ENCODE results near the gene PDCD7.
"Not testable (repeated sequence)": the region's sequence is repeated elsewhere in the genome, so short reads cannot be mapped to it uniquely, and the experiment has no call there.

The PDCD7 gene

DNA sequence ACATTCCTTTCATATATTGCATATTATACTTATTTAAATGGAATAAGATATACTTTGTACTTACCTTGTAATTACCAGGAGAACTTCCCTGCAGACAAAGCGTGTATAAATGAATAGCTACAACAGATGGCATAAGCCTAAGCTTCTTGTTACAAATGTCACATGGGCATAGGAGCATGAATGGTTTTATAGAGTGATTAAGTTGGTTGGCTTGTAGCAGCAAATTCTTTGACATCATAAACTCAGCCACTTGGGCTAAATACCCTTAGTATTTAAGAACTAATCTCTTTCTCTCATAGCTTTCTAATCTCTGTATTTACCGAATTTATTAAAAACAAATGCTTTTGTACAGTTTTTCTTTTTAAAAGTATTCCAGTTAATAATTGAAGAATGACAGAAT is 18.5 kb downstream of the PDCD7 start, which contains the start of gene UBAP1L:
Gene UBAP1L (minus strand): TSS at position 115 of the 400 bp plus-strand sequence. CDS start 8,985 bp downstream, outside the sequence.
- DNase-seq, result no peak

- no peak for DNase-seq
Observed at GRCh38 chr15:65110676-65111292, 22.8 kb downstream of the PDCD7 start.

DNA sequence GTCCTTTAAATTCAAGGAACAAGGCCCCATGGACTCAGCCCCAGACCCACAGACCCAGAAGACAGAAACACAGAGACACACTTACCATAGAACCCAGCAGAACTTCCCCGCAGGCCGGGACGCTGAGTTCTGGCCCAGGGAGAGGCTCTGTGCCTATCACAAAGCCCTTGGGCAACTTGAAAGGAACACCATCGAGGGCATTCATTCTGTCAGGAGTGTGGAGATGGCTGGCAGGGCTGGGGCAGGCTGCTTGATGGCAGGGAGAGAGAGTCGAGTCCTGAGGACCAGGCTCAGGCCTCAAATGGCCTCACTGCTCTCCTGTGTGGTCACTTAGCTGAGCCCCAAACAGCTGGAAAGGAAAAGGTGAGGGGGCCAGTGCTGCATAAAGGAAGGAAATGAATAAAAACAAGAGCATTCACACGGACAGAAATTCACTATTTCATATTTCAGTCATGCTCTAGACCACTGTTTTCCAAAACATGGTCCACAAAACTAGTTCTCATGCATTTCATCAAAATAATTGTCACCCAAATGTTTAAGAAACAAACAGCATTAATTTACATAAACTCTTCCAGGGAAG is 27.5 kb downstream of the PDCD7 start:
- no peak for DNase-seq

DNA sequence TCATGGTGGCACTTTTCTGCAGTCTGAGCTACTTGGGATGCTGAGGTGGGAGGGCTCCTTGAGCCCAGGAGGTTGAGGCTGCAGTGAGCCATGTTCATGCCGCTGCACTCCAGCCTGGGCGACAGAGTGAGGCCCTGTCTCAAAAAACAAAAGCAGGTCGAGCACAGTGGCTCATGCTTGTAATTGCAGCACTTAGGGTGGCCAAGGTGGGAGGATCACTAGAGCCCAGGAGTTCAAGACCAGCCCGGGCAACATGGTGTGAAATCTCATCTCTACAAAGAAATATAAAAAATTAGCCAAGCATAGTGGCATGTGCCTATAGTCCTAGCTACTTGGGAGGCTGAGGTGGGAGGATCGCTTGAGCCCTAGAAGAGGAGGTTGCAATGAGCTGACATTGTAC is 28.6 kb downstream of the PDCD7 start:
- DNase-seq, result no peak

DNA sequence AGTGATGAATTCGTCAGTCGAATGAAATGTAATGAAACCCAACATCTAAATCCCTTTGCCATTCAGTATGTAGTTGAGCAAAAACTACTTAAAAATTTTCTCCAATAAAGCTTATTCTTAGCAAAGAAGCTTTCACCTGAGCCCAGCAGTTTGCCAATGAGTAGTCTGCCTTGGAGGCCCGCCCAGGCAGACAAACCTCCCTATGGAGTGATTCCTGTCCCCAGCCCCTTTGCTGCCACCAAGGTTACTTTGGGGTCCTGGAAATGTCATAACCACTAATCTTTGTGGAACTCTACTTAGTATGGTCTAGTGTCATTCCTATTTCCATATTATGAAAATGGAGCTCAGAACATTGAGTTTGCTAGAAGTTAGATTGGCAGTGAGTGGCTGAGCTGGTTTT is 30.7 kb downstream of the PDCD7 start:
- DNase-seq, result no peak

- no peak for DNase-seq
Observed at GRCh38 chr15:65101891-65102708, 31.5 kb downstream of the PDCD7 start.

DNA sequence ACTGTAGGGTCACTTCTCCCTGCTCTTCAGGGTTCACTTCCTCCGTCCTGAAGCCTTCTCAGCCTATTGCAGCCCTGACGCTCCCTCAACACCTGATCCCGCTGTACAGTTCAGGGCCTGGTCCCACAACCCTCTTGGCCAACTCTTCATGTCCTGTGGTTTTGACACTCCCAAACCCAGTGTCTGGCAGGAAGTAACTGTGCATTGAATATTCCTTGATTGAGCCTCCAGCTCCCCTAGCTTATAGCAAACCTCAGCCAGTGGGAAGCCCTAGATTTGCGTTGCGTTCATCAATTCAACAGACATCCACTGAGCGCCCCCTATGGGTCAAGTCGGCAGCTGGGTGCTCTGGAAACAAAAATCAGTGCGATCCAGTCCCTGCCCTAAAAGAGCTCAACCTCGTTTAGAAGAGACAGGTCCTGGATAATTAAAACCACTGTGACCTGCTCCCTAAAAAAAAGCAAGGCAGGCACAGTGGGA is 32.2 kb downstream of the PDCD7 start:
- peak; percentile 36 to 82 for DNase-seq

GRCh38 chr15:65100442-65100841 is 33.2 kb downstream of the PDCD7 start:
- no peak for DNase-seq

- not testable (repeated sequence) for DNase-seq
Observed at GRCh38 chr15:65099801-65100200, 33.8 kb downstream of the PDCD7 start.

DNA sequence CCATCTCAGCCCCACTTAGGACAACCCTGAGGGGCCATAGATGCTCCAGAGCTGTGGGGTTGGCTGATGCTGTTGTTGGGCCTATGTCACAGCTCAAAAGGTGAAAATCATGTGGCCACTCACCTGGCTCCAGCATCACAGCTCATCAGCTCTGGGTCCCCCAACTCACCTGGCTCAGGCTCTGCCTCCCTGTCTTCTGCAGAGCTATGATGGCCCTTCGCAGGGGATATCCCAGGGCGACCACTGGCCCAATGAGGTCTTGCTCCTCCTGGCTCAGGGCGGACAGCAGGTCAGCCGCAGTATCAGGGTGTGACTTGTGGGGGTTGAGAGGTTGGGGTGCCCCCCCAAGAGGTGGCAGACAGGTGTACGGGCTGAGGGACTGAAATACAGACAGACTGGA is 34.3 kb downstream of the PDCD7 start:
- no peak for DNase-seq

- DNase-seq, result no peak
Observed at GRCh38 chr15:65097651-65098263, 35.9 kb downstream of the PDCD7 start.

DNA sequence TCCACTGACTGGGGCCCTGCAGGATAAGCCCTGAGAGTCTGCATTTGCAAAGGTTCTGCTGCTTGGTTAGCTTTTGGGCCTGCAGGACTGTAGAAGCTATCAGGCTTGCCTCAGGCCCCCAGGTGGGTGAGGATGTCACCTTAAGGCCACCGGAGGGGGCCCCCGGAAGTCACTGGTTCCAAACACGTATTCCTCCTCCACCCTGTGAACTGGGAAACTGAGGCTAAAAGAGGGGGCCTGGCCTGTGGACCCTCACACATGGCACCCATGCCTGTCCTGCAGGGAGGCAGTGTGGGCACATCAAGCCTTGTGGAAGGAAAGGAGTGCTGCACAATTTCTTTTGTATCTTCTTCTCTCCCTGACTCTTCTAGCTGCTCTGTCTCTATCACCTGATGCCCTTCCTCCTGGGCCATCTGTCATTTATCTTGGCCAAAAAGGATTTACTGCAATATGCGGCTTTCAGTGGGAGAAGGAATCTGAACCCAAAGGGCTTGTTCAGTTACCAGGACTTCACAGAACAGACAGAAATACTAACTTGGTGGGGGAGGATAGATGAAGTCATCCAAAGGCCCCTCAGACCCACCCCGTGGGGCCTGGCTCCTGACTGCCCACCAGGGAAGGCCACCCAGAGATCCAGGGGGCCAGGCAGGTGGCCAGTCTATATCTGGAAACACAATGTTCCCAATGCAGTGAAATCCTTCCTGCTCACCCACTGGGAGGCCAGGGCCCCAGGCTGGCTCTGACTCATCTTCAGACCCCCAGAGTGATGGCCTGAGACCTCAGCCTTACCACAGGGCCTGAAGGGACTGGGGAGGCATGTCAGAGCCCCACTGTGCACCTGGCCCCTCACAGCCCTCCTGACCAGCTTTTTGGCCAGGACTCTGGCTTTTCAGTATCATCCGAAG is 36.9 kb downstream of the PDCD7 start:
- no peak for DNase-seq

DNA sequence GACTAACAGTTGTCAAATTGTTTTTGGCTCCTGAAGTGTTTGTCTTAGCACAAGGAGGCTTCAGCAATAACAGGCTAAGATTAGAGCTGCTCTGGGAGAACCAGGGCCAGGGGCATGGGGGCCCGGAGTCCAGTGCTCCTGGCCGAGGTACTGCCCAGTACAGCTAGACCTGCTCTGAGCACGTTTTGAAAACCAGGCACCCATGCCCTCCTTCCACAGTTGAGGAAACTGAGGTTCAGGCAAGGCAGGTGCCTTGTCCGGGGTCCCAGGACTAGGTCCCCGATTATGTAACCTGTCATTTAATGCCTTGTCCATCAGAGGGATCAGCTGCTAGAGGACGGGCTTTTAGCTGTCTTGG is 37.9 kb downstream of the PDCD7 start:
- DNase-seq, result no peak

DNA sequence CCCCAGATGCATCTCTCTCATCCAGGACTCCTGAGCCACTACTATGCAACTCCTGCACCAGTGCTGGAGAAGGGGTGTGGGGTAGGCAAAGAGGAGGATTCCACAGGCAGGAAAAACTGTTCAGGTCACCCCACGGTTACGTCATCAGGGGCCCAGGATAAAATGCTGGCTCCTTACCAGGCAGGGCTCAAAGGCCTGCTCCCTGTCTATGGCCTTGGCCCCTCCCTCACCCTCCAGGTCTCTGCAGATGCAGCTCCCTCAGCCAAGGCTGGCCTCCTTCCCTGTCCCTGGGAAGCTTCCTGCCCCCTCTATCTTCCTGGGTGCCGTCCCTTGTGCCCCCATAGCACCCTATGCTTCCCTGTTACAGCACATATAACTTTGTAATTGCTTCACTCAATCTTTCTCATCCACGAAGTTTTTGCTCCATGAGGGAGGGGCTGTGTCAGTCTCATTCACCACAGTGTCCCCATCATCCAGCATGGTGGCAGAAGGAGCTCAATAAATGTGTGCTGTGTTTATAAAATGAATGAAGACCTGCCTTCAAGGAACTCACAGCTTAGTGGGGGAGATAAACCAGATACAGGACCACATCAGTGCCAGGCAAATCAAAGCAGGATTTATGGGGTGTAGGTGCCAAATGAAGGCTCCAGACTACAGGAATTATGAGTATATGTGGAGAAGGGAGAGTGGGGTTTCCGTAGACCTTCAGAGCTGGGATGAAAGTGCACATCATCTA is 38.4 kb downstream of the PDCD7 start:
- no peak for DNase-seq

DNA sequence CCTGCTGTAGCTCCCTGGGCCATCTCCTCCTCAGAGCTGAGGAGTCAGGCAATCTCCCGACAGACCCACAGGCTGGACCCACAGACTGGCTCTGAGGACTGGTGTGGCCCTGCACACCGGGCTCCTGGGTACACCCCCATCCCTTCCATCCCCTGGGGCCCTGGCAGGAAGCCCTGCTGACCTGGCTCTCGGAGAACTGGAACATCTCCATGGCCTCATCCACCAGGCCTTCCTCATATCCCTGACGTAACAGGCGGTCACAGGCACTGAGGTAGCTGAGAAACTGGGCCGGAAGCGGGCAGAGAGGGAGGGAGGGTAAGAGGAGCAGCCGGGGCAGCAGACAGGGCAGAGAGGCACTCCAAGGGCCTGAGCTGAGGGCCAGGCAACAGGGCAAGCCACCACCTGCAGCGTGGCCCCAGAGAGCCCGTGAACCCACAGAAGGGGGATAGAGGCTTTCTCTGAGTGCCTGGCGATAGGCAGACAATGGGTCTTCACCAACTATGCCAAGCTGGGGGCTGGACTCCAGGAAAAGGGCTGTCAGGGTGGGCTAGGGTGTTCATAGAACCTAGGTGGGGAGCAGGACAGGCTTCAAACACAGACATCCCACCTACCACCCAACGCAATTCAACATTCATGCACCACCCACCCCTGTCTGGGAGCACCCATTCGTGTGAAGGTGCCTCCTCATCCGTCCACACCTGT is 39.2 kb downstream of the PDCD7 start:
- DNase-seq, result no peak

GRCh38 chr15:65093793-65094170 is 39.8 kb downstream of the PDCD7 start:
- not testable (repeated sequence) for DNase-seq

DNA sequence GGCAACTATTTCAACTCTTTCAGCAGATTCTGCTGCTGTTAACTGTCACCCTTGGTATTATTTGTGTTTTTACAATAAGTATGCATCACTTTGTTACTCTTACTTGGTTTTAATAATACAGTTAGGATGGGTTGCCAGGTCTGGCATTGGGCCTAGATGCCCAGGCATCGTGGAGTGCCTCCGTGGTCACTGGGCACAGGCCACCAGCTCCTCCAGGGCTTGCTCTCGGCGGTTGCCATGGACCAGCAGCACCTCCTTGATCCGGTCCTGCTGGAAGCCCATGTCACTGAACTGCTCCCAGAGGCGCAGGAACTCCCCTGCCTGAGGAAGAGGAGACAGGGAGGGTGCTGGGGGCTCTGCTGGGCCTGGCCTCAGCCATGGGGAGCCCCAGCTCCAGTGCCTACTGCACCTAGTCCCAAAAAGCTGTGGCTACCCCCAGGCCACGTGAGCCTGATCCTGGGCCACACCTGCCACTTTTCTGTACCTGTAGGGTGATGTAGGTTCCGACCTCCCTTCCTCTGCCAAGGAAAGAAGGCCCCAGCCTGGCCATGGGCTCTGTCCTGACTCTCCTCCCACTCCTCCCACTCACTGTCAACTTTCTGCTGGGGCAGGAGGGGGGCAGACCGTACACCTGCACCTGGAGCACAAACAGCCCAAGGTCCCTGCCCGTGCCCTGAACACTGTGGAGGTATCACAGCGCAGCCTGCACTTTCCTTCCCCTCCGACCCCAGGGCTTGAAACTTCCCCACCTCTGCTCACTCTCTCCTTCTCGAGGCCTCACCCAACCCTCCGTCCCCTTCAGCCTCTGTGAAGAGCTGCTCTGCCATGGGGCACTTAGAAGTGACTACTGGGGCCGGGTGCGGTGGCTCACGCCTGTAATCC is 40.5 kb downstream of the PDCD7 start:
- DNase-seq, result no peak

GRCh38 chr15:65091946-65092770 is 41.5 kb downstream of the PDCD7 start:
- no peak for DNase-seq

GRCh38 chr15:65089206-65089824 is 44.3 kb downstream of the PDCD7 start:
- no peak for DNase-seq

All from inflammatory macrophage treated with lipopolysaccharide for 1 hour (primary cell).